Lower leg skin (tissue), 3 donors: ENCODE measurements around the gene ADGRL1.

Experiments
- POLR2A ChIP-seq, 2 donors: fragments of 450-650 bp; IDR thresholded peaks; one replicate each; pipeline ENCODE4 v1.6.1; 2016 to 2017; ENCODE audit warnings: antibody characterized with exemption in 2 of 2, mild to moderate bottlenecking in 1 of 2, moderate library complexity in 1 of 2
- TF ChIP-seq, protein P1 (sequence below), 3 donors: fragments of 450-650 bp; IDR thresholded peaks; one replicate each; pipeline ENCODE4 v1.5.1; 2016; ENCODE audit warnings: antibody characterized with exemption in 3 of 3, mild to moderate bottlenecking in 3 of 3, moderate library complexity in 2 of 3

DNA sequence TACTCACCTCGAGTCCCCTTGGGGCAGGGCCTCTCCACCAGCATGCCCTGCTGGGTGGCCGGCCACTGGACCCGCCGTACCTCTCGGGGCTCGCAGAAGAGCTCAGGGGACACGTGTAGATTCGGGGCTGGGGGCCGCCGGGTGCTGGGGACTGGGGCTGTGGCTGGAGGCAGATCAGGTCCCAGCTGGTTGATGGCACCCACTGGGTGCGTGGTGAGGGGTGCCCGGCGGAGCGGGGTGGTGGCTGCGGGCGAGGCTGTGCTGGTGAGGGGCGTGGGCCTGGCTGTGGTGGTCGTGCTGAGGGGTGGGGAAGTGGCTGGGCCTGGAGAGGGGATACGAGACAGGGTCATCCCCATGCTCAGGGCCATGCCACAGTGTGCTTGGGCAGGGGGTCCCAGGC is 44.7 kb downstream of the ADGRL1 start:
- TF ChIP-seq, protein P1, sequence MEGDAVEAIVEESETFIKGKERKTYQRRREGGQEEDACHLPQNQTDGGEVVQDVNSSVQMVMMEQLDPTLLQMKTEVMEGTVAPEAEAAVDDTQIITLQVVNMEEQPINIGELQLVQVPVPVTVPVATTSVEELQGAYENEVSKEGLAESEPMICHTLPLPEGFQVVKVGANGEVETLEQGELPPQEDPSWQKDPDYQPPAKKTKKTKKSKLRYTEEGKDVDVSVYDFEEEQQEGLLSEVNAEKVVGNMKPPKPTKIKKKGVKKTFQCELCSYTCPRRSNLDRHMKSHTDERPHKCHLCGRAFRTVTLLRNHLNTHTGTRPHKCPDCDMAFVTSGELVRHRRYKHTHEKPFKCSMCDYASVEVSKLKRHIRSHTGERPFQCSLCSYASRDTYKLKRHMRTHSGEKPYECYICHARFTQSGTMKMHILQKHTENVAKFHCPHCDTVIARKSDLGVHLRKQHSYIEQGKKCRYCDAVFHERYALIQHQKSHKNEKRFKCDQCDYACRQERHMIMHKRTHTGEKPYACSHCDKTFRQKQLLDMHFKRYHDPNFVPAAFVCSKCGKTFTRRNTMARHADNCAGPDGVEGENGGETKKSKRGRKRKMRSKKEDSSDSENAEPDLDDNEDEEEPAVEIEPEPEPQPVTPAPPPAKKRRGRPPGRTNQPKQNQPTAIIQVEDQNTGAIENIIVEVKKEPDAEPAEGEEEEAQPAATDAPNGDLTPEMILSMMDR (IDR thresholded peaks at IDR 0.05), result no peak
- TF ChIP-seq POLR2A (IDR thresholded peaks at IDR 0.05), result no peak
